DLD1 (cell line): ENCODE data around the gene MSH4.
"Not testable (repeated sequence)": the region's sequence is repeated elsewhere in the genome, so short reads cannot be mapped to it uniquely, and the experiment has no call there.

Experiments
- in situ Hi-C: cut with HindIII; loops from 2 replicates; pipeline ENCODE4 v1.10.0; 2017; ENCODE audit warnings: low sequenced_read_pairs

Gene MSH4

DNA sequence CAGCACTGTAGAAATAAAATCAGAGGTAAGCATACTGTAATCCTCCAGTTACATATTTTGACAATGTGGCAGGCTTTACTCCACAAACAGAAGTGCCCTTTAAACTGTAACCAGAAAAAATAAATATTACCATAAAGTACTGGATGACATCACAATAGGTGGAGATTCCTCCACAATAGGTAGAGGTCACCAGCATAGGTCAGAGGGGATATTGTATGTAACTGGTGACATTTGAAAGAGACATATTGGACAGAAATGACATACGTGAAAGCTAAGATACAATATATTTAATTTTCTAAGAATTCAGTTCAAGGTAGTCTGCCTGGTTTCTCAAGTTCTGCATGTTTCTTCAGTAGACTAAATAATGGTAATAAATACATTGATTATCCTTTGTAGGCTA lies 135.6 kb downstream of the MSH4 start, which contains the start of gene ASB17:
ASB17 (minus strand) TSS at position 101 of the 400 bp plus-strand sequence. CDS start 113 bp downstream, outside the sequence.
- in situ Hi-C loops, result no loop called here

DNA sequence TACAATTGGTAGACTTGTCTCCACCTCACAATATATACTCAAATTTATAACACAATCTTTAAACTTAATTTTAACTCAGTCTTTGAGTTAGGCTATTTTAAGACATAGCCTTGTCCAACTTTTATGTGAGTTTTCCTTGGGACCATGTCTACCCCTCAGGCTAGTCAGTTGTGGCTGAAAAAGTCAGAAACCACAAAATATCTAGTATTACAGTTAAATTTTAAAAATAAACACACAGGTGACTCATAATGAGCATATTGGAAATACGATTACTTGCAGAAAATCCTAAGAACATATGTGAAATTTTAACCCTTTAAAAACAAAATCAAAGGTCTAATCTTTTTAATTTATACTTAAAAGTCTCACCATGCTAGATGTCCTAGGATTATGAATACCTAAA lies 140.4 kb downstream of the MSH4 start:
- in situ Hi-C loops, result no loop called here

DNA sequence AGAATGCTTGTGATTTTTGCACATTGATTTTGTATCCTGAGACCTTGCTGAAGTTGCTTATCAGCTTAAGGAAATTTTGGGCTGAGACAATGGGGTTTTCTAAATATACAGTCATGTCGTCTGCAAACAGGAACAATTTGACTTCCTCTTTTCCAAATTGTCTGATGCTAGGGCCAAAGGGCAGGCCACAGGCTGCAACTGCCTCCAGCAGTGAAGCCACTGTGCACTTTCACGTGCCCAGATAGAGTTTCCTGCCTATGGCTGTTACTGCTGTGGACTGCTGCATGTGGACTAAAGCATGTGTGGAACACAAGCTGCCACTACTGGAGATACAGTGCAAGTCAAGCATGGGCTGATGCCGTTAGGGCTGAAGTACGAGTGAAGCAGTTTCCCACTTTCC lies 146.4 kb downstream of the MSH4 start:
- in situ Hi-C loops, result not testable (repeated sequence)

DNA sequence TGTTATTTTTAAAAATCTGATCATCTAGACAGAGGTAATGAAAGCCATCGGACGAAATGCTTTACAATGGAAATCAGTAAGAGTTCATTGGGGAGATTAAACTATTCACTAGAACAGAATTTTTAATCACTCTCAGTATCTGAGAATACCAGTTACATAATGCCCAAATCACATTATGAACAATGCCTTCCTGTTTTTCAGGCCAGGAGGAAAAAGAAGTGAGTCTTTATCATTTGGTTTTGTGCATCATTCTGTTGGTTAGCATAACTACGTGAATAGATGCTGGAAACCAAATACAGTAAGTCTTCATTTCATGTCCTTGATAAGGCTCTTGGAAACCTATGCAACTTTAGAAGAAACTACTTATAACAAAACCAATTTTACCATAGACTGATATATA lies 153.5 kb downstream of the MSH4 start:
- in situ Hi-C loops, result no loop called here

DNA sequence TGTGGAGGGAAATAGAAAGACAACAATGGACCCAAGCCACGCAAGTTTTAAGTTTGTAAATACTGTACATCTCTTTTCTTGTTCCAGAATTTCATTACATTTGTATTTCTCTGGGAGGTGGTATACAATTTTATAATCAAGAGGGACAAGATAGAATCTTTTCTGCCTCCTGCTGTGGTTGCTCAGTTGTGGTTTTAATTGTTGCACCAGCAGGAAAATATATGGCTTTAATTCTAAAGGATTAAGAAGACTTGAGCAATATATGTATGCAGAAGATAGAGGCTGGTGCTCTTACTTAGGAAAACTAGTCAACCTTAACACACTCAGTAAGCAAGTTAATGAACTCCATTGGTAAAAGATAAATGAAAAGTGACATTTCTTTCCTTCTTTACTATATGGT lies 155.3 kb downstream of the MSH4 start:
- in situ Hi-C loops, result no loop called here

DNA sequence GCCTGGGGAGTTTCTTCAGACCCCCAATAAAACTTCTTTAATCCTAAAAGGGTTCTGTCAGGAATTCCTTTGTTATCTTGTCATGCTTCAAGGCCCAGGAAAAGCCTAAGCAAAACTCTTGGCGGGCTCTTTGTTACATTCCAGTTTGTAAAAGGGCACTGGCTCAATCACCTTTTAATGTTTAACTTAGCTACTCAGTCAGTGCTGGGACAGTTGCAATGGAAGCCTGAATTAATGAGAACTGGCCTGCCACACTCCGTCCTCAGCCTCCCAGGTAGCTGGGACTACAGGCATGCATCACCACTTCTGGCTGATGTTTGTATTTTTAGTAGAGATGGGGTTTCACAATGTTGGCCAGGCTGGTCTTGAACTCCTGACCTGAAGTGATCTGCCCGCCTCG lies 156.8 kb downstream of the MSH4 start:
- in situ Hi-C loops, result no loop called here

DNA sequence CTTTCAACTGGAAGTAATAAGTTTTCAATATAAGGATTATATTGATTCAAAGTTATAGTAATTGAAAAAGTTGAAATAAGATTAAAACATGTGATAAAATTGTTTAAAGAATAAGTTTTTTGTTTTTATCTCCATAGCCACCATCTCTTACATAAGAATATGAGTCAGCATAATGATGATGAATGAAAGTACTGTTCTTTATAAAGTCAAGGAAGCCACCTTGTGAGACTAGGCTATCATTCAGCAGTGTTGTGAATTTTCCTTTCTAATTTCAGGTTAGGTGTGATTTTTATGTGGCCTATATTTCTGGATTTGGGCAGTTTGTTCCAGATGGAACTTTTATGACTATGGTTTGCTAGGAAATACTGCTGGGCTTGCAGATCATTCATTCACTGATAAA lies 157.9 kb downstream of the MSH4 start:
- in situ Hi-C loops, result no loop called here
